GM13976 (cell line): Measurements from ENCODE around the gene PRUNE2.
"Not testable (repeated sequence)": the region's sequence is repeated elsewhere in the genome, so short reads cannot be mapped to it uniquely, and the experiment has no call there.

ENCODE experiments used
- DNase-seq: peaks from one replicate; pipeline ENCODE4 v3.0.0; 2012; ENCODE audit warnings: low spot score
- CTCF ChIP-seq: IDR thresholded peaks from 2 replicates; pipeline ENCODE4 v1.5.1; 2012; ENCODE audit warnings: borderline replicate concordance, mild to moderate bottlenecking; ENCODE audit not compliant: insufficient read depth; ENCODE audit errors: extremely low read depth, missing control alignments, control extremely low read depth
- in situ Hi-C: fragments of 300-500 bp; cut with MboI; formaldehyde crosslinking; loops from one replicate; pipeline ENCODE4 v1.12.0; 2022; ENCODE audit warnings: low sequenced_read_pairs, mixed read lengths, inconsistent platforms; ENCODE audit not compliant: unreplicated experiment

PRUNE2 gene, protein sequence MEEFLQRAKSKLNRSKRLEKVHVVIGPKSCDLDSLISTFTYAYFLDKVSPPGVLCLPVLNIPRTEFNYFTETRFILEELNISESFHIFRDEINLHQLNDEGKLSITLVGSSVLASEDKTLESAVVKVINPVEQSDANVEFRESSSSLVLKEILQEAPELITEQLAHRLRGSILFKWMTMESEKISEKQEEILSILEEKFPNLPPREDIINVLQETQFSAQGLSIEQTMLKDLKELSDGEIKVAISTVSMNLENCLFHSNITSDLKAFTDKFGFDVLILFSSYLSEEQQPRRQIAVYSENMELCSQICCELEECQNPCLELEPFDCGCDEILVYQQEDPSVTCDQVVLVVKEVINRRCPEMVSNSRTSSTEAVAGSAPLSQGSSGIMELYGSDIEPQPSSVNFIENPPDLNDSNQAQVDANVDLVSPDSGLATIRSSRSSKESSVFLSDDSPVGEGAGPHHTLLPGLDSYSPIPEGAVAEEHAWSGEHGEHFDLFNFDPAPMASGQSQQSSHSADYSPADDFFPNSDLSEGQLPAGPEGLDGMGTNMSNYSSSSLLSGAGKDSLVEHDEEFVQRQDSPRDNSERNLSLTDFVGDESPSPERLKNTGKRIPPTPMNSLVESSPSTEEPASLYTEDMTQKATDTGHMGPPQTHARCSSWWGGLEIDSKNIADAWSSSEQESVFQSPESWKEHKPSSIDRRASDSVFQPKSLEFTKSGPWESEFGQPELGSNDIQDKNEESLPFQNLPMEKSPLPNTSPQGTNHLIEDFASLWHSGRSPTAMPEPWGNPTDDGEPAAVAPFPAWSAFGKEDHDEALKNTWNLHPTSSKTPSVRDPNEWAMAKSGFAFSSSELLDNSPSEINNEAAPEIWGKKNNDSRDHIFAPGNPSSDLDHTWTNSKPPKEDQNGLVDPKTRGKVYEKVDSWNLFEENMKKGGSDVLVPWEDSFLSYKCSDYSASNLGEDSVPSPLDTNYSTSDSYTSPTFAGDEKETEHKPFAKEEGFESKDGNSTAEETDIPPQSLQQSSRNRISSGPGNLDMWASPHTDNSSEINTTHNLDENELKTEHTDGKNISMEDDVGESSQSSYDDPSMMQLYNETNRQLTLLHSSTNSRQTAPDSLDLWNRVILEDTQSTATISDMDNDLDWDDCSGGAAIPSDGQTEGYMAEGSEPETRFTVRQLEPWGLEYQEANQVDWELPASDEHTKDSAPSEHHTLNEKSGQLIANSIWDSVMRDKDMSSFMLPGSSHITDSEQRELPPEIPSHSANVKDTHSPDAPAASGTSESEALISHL (N-terminal part only)

GRCh38 chr9:76905791-76906646, at the start of gene PRUNE2:
Gene PRUNE2 (minus strand): TSS chr9:76906114. CDS start chr9:76905963, 151 bp downstream.
- TF ChIP-seq CTCF = no peak
- peak; percentile 60 for DNase-seq
- in situ Hi-C loops = no loop called here

DNA sequence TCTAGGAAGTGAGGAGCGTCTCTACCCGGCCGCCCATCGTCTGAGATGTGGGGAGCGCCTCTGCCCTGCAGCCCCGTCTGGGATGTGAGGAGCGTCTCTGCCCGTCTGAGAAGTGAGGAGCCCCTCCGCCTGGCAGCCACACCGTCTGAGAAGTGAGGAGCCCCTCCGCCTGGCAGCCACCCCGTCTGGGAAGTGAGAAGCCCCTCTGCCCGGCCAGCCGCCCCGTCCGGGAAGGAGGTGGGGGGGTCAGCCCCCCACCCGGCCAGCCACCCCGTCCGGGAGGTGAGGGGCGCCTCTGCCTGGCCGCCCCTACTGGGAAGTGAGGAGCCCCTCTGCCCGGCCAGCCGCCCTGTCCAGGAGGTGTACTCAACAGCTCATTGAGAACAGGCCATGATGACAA, 49.5 kb upstream of the PRUNE2 start:
- DNase-seq, in situ Hi-C loops: not testable (repeated sequence)

GRCh38 chr9:76949865-76950264, 44.0 kb upstream of the PRUNE2 start:
- in situ Hi-C loops = no loop called here
- no peak for DNase-seq
- no peak for TF ChIP-seq CTCF

GRCh38 chr9:76944011-76944410, 38.1 kb upstream of the PRUNE2 start:
- in situ Hi-C loops = no loop called here
- DNase-seq = no peak
- TF ChIP-seq CTCF = no peak

GRCh38 chr9:76943054-76943453, 37.1 kb upstream of the PRUNE2 start:
- DNase-seq = no peak
- in situ Hi-C loops = no loop called here
- TF ChIP-seq CTCF = no peak

GRCh38 chr9:76932757-76933156, 26.8 kb upstream of the PRUNE2 start:
- TF ChIP-seq CTCF = no peak
- no peak for DNase-seq

More at GRCh38 chr9:76932757-76933156, 26.8 kb upstream of the PRUNE2 start:
- in situ Hi-C loops = no loop called here
